MM.1S (cell line): ENCODE measurements around the gene CTU2.

Source experiments
- DNase-seq: peaks from one replicate; pipeline ENCODE4 v3.0.0-alpha.2; 2015
- H2AFZ ChIP-seq: fragments of 300-600 bp; sonication (generic); 2 replicates; pipeline ENCODE4 v1.6.0; 2016; ENCODE audit warnings: antibody characterized with exemption, low read length
- H3F3A ChIP-seq: fragments of 300-600 bp; sonication (generic); 2 replicates; pipeline ENCODE4 v1.6.1; 2016; ENCODE audit warnings: mild to moderate bottlenecking, antibody characterized with exemption, low read length, moderate library complexity, mixed read lengths; ENCODE audit not compliant: insufficient read depth
- H3K27ac ChIP-seq: fragments of 300-600 bp; sonication (generic); 2 replicates; pipeline ENCODE4 v1.5.1; 2016; ENCODE audit warnings: mild to moderate bottlenecking, low read length
- H3K27me3 ChIP-seq: fragments of 300-600 bp; sonication (generic); replicated peaks from 2 replicates; pipeline ENCODE4 v1.6.0; 2016; ENCODE audit warnings: low read length; ENCODE audit not compliant: insufficient read depth
- H3K36me3 ChIP-seq: fragments of 300-600 bp; sonication (generic); replicated peaks from 2 replicates; pipeline ENCODE4 v1.6.1; 2016; ENCODE audit warnings: mild to moderate bottlenecking, low read length, mixed read lengths; ENCODE audit not compliant: insufficient read depth
- H3K4me1 ChIP-seq: fragments of 300-600 bp; sonication (generic); 2 replicates; pipeline ENCODE4 v1.6.1; 2016; ENCODE audit warnings: low read length, mixed read lengths
- H3K4me2 ChIP-seq: fragments of 300-600 bp; sonication (generic); 2 replicates; pipeline ENCODE4 v1.6.0; 2016; ENCODE audit warnings: low read depth, low read length
- H3K4me3 ChIP-seq: fragments of 300-600 bp; sonication (generic); 2 replicates; pipeline ENCODE4 v1.5.1; 2016; ENCODE audit warnings: low read length, mixed read lengths
- H3K79me2 ChIP-seq: fragments of 300-600 bp; sonication (generic); 2 replicates; pipeline ENCODE4 v1.6.1; 2016; ENCODE audit warnings: mixed run types, low read length, mixed read lengths
- H3K9ac ChIP-seq: fragments of 300-600 bp; sonication (generic); 2 replicates; pipeline ENCODE4 v1.6.1; 2016; ENCODE audit warnings: low read length, mixed read lengths
- H3K9me2 ChIP-seq: fragments of 300-600 bp; sonication (generic); replicated peaks from 2 replicates; pipeline ENCODE4 v1.6.1; 2016; ENCODE audit warnings: mild to moderate bottlenecking, low read length, mixed read lengths; ENCODE audit not compliant: insufficient read depth
- H3K9me3 ChIP-seq: fragments of 300-600 bp; sonication (generic); replicated peaks from 2 replicates; pipeline ENCODE4 v1.6.1; 2016; ENCODE audit warnings: mild to moderate bottlenecking, low read length, mixed read lengths; ENCODE audit not compliant: insufficient read depth
- H4K20me1 ChIP-seq: fragments of 300-600 bp; sonication (generic); 2 replicates; pipeline ENCODE4 v1.6.1; 2016; ENCODE audit warnings: mild to moderate bottlenecking, low read length, moderate library complexity, mixed read lengths; ENCODE audit not compliant: insufficient read depth
- EZH2 ChIP-seq: fragments of 300-600 bp; sonication (generic); optimal IDR thresholded peaks from 2 replicates; pipeline ENCODE3; 2017; ENCODE audit warnings: low read depth, mild to moderate bottlenecking, antibody characterized with exemption, low read length, mixed read lengths
- EZH2phosphoT487 ChIP-seq: fragments of 300-600 bp; sonication (generic); IDR thresholded peaks from 2 replicates; pipeline ENCODE4 v1.6.1; 2018; ENCODE audit warnings: antibody characterized with exemption, low read length
- TF ChIP-seq, protein P1 (sequence below): fragments of 300-600 bp; sonication (generic); IDR thresholded peaks from 2 replicates; pipeline ENCODE4 v1.5.1; 2016; ENCODE audit warnings: antibody characterized with exemption, low read length, mixed read lengths

CTU2 gene

DNA sequence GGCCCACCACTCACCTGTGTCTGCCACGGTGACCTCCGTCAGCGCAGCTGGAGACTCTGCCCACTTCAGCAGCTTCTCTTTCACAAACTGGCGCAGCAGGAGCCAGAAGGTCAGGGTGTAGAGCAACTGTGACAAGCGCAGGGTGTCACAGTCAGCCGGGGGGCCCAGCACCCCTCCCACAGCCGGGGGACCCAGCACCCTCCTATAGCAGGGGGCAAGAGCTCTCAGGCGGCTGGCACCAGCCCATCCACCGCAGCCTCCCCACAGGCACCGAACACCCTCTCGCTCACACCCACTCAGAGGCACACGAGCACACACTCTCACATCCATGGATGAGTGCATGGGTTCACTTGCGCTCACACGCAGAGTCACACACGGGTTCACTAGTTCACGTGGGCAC is 28.8 kb downstream of the CTU2 start:
- Histone ChIP-seq H3K79me2 (peaks cover 6% of the 10 kb centered on the region), H3K9me3 (no peaks in the 10 kb centered on the region), H3K4me2 (no peak overlapping the region), H3K27ac (no peak overlapping the region), H2AFZ (no peak overlapping the region), H3K9ac (no peak overlapping the region), H3K4me3 (no peak overlapping the region), H3K36me3 (no peaks in the 10 kb centered on the region), H3K27me3 (no peaks in the 10 kb centered on the region), H3F3A (no peaks in the 10 kb centered on the region), H3K9me2 (no peaks in the 10 kb centered on the region), H4K20me1 (no peaks in the 10 kb centered on the region), H3K4me1 (no peaks in the 10 kb centered on the region)
- TF ChIP-seq, protein P1, sequence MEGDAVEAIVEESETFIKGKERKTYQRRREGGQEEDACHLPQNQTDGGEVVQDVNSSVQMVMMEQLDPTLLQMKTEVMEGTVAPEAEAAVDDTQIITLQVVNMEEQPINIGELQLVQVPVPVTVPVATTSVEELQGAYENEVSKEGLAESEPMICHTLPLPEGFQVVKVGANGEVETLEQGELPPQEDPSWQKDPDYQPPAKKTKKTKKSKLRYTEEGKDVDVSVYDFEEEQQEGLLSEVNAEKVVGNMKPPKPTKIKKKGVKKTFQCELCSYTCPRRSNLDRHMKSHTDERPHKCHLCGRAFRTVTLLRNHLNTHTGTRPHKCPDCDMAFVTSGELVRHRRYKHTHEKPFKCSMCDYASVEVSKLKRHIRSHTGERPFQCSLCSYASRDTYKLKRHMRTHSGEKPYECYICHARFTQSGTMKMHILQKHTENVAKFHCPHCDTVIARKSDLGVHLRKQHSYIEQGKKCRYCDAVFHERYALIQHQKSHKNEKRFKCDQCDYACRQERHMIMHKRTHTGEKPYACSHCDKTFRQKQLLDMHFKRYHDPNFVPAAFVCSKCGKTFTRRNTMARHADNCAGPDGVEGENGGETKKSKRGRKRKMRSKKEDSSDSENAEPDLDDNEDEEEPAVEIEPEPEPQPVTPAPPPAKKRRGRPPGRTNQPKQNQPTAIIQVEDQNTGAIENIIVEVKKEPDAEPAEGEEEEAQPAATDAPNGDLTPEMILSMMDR = no peak
- TF ChIP-seq EZH2 (no peak), EZH2phosphoT487 (no peak)
- DNase-seq = no peak

DNA sequence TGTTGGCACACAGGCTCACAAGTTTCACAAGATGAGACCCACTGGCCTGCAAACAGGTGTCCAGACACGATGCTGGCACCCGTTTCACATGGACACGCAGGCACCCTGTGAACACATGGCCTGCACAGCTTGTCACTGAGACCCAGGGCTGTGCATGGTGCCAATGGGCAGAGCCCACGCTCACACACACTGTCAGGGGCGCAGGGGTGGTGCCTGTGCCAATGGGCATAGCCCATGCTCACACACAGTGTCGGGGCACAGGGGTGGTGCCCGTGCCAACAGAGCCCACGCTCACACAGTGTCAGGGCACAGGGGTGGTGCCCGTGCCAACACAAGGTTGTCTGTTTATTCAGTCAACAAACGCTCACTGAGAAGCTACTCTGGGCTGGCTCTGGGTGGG is 29.3 kb downstream of the CTU2 start:
- H3K27me3 ChIP-seq = no peaks in the 10 kb centered on the region
- no peak overlapping the region for H2AFZ ChIP-seq
- H3K4me2 ChIP-seq = no peak overlapping the region
- no peaks in the 10 kb centered on the region for H3K36me3 ChIP-seq
- H3K4me1 ChIP-seq = no peaks in the 10 kb centered on the region
- no peaks in the 10 kb centered on the region for H3F3A ChIP-seq
- no peak overlapping the region for H3K9ac ChIP-seq
- no peaks in the 10 kb centered on the region for H3K9me3 ChIP-seq
- no peak overlapping the region for H3K4me3 ChIP-seq
- TF ChIP-seq EZH2 (no peak), EZH2phosphoT487 (no peak)
- TF ChIP-seq, protein P1 = no peak
- no peaks in the 10 kb centered on the region for H4K20me1 ChIP-seq
- no peak overlapping the region for H3K27ac ChIP-seq
- H3K9me2 ChIP-seq = no peaks in the 10 kb centered on the region
- no peak for DNase-seq
- peaks cover 6% of the 10 kb centered on the region for H3K79me2 ChIP-seq

DNA sequence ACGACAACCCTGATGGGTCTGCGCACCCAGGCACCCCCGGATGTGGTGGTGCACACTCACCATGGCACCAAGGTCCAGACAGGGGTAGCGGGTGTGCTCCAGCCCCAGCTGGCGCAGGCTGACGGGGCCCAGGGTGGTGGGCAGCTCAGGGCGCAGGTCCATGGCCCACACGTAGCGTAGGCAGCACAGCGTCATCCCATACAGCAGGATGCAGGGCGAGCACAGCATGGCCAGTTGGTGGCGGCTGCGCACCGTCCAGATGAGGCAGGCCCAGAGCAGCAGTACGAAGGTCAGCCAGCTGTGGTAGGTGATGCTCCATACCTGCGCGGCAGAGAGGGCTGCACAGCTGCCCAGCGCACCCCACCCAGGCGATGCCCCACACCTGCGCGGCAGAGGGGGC is 29.8 kb downstream of the CTU2 start:
- no peak overlapping the region for H3K4me2 ChIP-seq
- H2AFZ ChIP-seq = no peak overlapping the region
- no peaks in the 10 kb centered on the region for H3K27me3 ChIP-seq
- no peaks in the 10 kb centered on the region for H3K4me1 ChIP-seq
- no peak for DNase-seq
- no peaks in the 10 kb centered on the region for H3K9me2 ChIP-seq
- H3K36me3 ChIP-seq = no peaks in the 10 kb centered on the region
- H4K20me1 ChIP-seq = no peaks in the 10 kb centered on the region
- TF ChIP-seq EZH2phosphoT487 = no peak
- TF ChIP-seq EZH2 = no peak
- TF ChIP-seq, protein P1 = no peak
- H3F3A ChIP-seq = no peaks in the 10 kb centered on the region
- no peak overlapping the region for H3K4me3 ChIP-seq
- H3K9ac ChIP-seq = no peak overlapping the region
- no peak overlapping the region for H3K27ac ChIP-seq
- no peaks in the 10 kb centered on the region for H3K9me3 ChIP-seq
- H3K79me2 ChIP-seq = peaks cover 4% of the 10 kb centered on the region
